ENCODE measurements around the gene FTSJ1.

The FTSJ1 gene

DNA sequence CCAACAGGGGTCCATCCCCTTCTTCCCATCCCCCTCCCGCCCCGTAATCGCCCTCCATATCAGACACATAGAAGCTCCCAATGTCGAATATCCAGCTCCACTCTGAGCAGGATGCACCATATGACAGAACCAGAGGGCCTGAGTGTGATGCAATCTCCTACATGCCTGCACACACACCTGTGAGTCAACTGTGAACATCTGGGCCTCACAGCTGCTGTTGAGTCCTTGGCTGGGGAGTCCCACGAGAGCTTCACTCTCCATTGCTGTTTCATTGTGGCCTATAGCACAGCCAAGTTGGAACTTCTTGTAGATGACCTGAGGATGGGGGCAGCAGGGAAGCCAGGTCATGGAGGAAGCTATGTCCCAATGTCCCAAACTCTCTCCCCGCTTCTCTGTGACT, 14.2 kb upstream of the FTSJ1 start:
- no peak overlapping the region for H3K4me3 ChIP-seq (ENCODE audit: low read depth in 1 of 2, low read length in 2 of 2)
- peaks cover 5% of the 10 kb centered on the region; the same call in 1 of the 2 replicates for H3K79me2 ChIP-seq (ENCODE audit: insufficient read depth, low read length)
- no peak for TF ChIP-seq EZH2 (IDR thresholded peaks at IDR 0.05; ENCODE audit: borderline replicate concordance, low read depth, low read length, severe bottlenecking)
- TF ChIP-seq, protein P1, sequence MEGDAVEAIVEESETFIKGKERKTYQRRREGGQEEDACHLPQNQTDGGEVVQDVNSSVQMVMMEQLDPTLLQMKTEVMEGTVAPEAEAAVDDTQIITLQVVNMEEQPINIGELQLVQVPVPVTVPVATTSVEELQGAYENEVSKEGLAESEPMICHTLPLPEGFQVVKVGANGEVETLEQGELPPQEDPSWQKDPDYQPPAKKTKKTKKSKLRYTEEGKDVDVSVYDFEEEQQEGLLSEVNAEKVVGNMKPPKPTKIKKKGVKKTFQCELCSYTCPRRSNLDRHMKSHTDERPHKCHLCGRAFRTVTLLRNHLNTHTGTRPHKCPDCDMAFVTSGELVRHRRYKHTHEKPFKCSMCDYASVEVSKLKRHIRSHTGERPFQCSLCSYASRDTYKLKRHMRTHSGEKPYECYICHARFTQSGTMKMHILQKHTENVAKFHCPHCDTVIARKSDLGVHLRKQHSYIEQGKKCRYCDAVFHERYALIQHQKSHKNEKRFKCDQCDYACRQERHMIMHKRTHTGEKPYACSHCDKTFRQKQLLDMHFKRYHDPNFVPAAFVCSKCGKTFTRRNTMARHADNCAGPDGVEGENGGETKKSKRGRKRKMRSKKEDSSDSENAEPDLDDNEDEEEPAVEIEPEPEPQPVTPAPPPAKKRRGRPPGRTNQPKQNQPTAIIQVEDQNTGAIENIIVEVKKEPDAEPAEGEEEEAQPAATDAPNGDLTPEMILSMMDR (IDR thresholded peaks at IDR 0.05; ENCODE audit: borderline replicate concordance, extremely low read depth, low read length, poor library complexity, severe bottlenecking): no peak
- H3K27ac ChIP-seq (ENCODE audit: low read length): no peak overlapping the region
- H2AFZ ChIP-seq (ENCODE audit: low read depth, low read length): no peak overlapping the region
- H3K9me3 ChIP-seq (ENCODE audit: insufficient read depth, low read length, severe bottlenecking): no peaks in the 10 kb centered on the region
- DNase-seq (no peak), ATAC-seq (ENCODE audit: insufficient read depth, low read depth) (no peak)
- peaks cover 9% of the 10 kb centered on the region; the same call in 1 of the 2 replicates for H3K4me1 ChIP-seq (ENCODE audit: insufficient read depth, low read length)
- no peak overlapping the region for H3K9ac ChIP-seq (ENCODE audit: low read depth, low read length)
- no peaks in the 10 kb centered on the region for H3K27me3 ChIP-seq (ENCODE audit: insufficient read depth, low read length, poor library complexity)
- no peak overlapping the region for H3K4me2 ChIP-seq (ENCODE audit: insufficient read depth, low read length)
- no peaks in the 10 kb centered on the region for H4K20me1 ChIP-seq (ENCODE audit: insufficient read depth, low read length)
- peaks cover 52% of the 10 kb centered on the region for H3K36me3 ChIP-seq (ENCODE audit: insufficient read depth, low read length)

DNA sequence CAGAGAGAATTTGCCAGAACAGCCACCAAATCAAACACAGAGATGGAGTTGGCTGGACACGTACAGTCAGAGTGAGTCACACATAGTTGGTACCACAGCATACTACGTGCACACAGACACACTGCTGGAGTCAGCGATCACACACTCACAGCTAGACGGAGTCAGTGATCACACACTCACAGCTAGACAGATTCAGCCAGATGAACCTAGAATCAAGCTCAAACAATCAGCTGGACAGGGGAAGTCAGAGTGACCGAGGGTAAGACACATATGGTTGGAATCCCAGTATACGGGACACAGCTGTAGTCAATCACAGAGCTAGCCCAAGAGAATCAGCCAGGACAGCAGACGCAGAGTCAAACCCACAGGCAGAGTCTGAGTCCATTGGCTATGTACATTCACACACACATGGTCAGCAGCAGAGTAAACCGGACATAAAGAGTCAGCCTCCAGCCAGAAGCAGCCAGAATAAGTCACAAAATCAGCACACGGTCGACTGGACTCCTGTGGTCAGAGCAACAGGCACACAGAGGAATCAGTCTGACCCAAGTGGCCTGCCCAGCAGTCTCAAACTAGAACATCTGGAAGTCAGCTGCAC, 10.6 kb upstream of the FTSJ1 start:
- DNase-seq (no peak), ATAC-seq (ENCODE audit: insufficient read depth, low read depth) (no peak)
- Histone ChIP-seq H3K4me1 (ENCODE audit: insufficient read depth, low read length) (peaks cover 31% of the 10 kb centered on the region), H3K27me3 (ENCODE audit: insufficient read depth, low read length, poor library complexity) (no peaks in the 10 kb centered on the region), H3K4me2 (ENCODE audit: insufficient read depth, low read length) (peak overlapping the region; percentile 27; the same call in 1 of the 2 replicates), H4K20me1 (ENCODE audit: insufficient read depth, low read length) (no peaks in the 10 kb centered on the region), H3K79me2 (ENCODE audit: insufficient read depth, low read length) (peaks cover 29% of the 10 kb centered on the region), H3K27ac (ENCODE audit: low read length) (no peak overlapping the region), H3K9me3 (ENCODE audit: insufficient read depth, low read length, severe bottlenecking) (no peaks in the 10 kb centered on the region), H3K4me3 (ENCODE audit: low read depth in 1 of 2, low read length in 2 of 2) (no peak overlapping the region), H2AFZ (ENCODE audit: low read depth, low read length) (no peak overlapping the region), H3K9ac (ENCODE audit: low read depth, low read length) (no peak overlapping the region), H3K36me3 (ENCODE audit: insufficient read depth, low read length) (peaks cover 44% of the 10 kb centered on the region)
- no peak for TF ChIP-seq EZH2 (IDR thresholded peaks at IDR 0.05; ENCODE audit: borderline replicate concordance, low read depth, low read length, severe bottlenecking)
- TF ChIP-seq, protein P1 (IDR thresholded peaks at IDR 0.05; ENCODE audit: borderline replicate concordance, extremely low read depth, low read length, poor library complexity, severe bottlenecking): no peak

DNA sequence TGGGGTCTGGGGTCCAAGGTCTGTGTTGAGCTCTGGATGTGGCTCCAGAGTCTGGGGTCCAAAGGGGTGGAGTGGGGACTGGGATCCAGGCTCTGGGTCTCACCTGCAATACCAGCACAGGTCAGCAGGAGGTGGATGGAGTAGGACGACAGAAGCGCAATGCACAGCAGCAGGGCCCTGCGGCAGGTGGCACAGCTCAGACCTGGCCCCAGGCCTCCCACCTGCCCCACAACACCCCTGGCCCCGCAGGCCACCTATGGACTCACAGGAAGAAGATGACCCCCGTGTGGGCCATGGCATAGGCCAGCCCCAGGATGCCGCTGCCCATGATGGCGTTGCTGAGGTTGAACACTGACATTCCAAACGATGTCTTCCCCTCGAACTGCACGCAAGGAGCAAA, 9.3 kb upstream of the FTSJ1 start:
- TF ChIP-seq, protein P1 (IDR thresholded peaks at IDR 0.05; ENCODE audit: borderline replicate concordance, extremely low read depth, low read length, poor library complexity, severe bottlenecking): peak; percentile 49
- TF ChIP-seq EZH2 (IDR thresholded peaks at IDR 0.05; ENCODE audit: borderline replicate concordance, low read depth, low read length, severe bottlenecking): no peak
- H3K9ac ChIP-seq (ENCODE audit: low read depth, low read length): no peak overlapping the region
- no peaks in the 10 kb centered on the region for H3K9me3 ChIP-seq (ENCODE audit: insufficient read depth, low read length, severe bottlenecking)
- H2AFZ ChIP-seq (ENCODE audit: low read depth, low read length): no peak overlapping the region
- DNase-seq (peak; percentile 23), ATAC-seq (ENCODE audit: insufficient read depth, low read depth) (no peak)
- peaks cover 29% of the 10 kb centered on the region for H3K79me2 ChIP-seq (ENCODE audit: insufficient read depth, low read length)
- H3K4me3 ChIP-seq (ENCODE audit: low read depth in 1 of 2, low read length in 2 of 2): no peak overlapping the region; a peak in 1 of 4 replicates
- no peaks in the 10 kb centered on the region for H4K20me1 ChIP-seq (ENCODE audit: insufficient read depth, low read length)
- peaks cover 32% of the 10 kb centered on the region for H3K36me3 ChIP-seq (ENCODE audit: insufficient read depth, low read length)
- peaks cover 31% of the 10 kb centered on the region for H3K4me1 ChIP-seq (ENCODE audit: insufficient read depth, low read length)
- H3K27me3 ChIP-seq (ENCODE audit: insufficient read depth, low read length, poor library complexity): no peaks in the 10 kb centered on the region
- H3K27ac ChIP-seq (ENCODE audit: low read length): no peak overlapping the region
- H3K4me2 ChIP-seq (ENCODE audit: insufficient read depth, low read length): peak overlapping the region; percentile 74; the same call in 1 of the 2 replicates

Data from DND-41 (cell line).